ENCODE measurements around the gene ZNF117.
"Not testable (repeated sequence)": the region's sequence is repeated elsewhere in the genome, so short reads cannot be mapped to it uniquely, and the experiment has no call there.

Gene ZNF117

DNA sequence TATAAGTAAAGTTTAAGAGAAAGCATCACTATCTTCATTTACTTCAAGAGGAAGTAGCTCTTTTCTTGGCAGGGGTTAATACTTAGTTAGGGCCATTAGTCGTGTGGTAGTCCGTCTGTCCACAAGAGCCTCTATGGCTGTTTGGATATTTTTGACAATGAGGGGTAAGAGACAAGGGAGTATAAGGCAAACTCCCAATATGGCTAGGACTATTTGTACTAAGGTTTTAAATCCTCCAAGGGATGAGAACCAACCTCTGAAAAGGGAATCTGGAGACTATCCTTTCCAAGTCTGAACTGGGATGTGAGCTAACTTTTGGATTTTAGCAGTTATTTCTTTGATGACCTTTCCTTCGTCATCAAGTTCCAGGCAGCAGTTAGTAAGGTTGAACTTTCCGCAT, at the start of gene ZNF117:
Gene ZNF117, minus strand, starts transcription at position 101 of the 400 bp plus-strand sequence.
- no peak for DNase-seq (ENCODE audit: low spot score)

DNA sequence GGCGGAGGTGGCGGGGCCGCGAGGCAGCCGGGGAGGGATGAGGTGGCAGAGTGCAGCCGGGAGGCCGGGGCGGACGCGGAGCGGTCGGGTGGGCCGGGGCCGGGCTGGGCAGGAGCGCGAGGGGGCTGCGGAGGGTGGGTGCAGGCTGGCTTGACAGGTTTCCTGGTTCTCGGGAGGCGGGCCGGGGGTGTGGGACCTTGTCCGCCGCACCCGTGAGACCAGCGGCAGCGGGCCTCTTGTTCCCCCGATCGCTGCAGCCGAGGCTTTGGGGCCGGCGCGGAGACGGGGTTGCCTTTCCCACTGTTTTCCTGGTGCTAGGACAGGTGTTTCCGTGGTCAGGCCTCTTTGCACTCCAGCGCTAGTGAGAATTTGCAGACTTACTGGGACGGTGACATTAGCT, 47.9 kb upstream of the ZNF117 start:
- not testable (repeated sequence) for DNase-seq (ENCODE audit: low spot score)

DNA sequence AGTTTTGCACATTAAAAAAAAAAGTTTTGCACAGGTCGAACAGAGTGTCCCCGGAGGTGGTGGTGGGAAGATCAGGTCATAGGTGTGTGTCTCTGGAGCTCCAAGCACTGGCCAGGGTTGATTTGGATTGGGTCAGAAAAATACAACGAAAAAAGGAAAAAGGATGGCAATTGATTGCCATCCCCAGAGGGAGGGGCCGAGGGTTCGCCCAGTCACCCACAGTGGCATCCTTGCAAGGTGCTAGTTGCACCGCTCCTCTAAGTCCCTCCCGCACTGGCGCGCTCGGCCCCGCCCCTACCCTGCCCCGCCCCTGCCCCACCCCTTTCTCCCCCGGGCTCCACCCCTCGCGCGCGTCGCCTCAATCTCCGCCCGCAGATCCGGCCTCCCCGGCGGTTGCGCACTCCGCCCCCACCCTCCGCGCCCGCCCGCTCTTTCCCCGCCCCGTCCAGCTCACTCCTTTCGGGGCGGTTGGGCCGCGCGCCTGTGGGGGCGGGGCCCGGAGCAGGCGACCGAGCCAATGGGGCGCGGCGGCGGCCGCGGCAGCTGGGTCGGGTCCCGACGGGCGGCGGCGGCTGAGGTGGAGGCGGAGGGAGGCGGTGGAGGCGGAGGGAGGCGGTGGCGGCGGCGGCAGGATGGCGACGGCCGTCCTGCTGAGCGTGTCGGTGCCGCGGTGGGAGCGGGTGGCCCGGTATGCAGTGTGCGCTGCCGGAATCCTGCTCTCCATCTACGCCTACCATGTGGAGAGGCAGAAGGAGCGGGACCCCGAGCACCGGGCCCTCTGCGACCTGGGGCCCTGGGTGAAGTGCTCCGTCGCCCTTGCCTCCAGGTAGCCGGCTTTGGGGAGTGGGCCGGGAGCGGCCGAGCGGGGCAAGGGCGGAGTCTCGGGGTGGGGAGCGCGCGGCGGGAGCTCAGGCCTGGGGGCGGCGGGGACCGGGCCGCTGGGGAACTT, 47.2 kb upstream of the ZNF117 start:
- DNase-seq (ENCODE audit: low spot score), result peak; percentile 97

DNA sequence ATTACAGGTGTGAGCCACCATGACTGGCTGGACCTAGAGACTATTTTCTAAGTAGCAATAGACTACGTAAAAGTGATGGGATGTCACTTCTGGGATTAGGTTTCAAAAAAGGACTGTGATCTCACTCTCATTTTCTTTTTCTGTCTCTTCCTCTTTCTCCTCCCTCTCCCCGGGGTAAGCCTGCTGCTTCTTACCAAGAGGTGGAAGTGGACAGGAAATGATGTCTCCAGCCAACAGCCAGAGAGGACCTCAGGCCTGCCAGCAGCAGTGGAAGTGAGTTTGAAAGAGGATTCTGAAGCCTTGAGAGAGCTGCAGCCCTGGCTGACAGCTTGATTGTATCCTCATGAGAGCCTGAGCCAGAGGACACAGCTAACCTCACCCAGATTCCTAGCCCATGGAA, 45.7 kb upstream of the ZNF117 start:
- not testable (repeated sequence) for DNase-seq (ENCODE audit: low spot score)

DNA sequence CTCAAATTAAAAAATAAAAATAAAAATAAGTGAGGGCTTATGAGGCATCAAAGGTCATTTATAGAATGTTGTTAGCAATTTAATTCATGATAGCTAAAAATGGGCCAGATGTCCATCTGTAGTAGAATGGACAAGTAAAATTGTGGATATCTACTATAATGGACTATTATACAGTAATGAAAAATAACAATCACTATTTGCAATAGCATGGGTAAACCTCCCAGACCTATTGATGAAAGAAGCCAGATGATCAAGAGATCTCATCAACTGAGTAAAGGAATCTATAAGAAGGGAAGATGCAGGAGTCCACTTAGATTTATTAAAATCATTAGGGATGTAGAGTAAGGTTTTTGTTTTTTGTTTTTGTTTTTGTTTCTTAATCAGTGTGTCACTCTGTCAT, 44.6 kb upstream of the ZNF117 start:
- DNase-seq (ENCODE audit: low spot score), result not testable (repeated sequence)

DNA sequence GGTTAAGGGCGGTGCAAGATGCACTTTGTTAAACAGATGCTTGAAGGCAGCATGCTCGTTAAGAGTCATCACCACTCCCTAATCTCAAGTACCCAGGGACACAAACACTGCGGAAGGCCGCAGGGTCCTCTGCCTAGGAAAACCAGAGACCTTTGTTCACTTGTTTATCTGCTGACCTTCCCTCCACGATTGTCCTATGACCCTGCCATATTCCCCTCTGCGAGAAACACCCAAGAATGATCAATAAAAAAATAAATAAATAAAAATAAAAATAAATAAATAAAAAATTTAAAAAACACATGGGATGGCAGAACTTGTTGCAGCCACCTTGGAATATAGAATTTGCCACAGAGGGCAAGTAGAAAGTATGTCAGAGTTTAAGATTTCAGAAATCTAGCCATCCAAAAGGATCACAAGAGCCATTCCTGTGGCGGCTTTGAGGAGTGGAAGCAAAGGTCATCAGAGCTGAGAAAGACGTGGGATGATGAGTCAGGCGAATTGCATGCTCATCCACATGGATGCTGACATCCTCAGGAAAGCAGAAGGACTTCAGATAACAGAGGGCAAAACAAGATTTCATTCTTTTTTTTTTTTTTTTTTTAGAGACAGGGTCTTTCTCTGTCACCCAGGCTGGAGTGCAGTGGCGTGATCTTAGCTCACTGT, 43.4 kb upstream of the ZNF117 start:
- not testable (repeated sequence) for DNase-seq (ENCODE audit: low spot score)

DNA sequence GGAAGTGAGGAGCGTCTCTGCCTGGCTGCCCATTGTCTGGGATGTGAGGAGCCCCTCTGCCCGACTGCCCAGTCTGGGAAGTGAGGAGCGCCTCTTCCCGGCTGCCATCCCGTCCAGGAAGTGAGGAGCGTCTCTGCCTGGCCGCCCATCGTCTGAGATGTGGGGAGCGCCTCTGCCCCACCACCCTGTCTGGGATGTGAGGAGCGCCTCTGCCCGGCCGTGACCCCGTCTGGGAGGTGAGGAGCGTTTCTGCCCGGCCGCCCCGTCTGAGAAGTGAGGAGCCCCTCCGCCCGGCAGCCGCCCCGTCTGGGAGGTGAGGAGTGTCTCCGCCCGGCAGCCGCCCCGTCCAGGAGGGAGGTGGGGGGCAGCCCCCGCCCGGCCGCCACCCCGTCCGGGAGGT, 42.6 kb upstream of the ZNF117 start:
- not testable (repeated sequence) for DNase-seq (ENCODE audit: low spot score)

DNA sequence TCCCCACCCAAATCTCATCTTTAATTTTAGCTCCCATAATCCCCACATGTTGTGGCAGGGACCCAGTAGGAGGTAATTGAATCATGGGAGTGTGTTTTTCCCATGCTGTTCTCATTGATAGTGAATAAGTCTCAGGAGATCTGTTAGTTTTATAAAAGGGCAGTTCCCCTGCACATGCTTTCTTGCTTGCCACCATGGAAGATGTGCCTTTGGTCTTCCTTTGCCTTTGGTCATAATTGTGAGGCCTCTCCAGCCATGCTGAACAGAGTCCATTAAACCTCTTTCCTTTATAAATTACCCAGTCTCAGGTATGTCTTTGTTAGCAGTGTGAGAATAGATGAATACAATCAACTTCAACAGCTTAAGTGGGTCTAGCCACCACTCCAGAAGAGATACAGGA, 34.2 kb upstream of the ZNF117 start:
- not testable (repeated sequence) for DNase-seq (ENCODE audit: low spot score)

DNA sequence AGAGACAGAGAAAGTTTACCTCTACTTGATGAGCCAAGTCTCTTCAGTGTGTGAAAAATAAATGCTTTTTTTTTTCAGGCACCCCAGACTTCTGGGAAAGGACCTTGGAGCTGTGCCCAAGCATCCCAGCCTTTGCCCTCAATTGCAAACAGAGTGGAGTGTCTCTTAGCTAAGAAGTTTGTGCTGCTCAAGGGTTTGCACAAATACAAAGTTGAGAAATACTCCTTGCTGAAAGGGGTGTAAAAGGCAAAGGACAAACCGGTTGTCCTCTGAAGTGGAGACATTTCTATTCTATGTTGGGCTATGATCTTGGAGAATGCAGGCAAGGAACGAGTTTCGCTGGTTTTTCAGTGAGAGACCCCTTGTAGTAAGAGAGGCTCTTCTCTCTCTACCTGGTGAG, 30.1 kb upstream of the ZNF117 start:
- not testable (repeated sequence) for DNase-seq (ENCODE audit: low spot score)

DNA sequence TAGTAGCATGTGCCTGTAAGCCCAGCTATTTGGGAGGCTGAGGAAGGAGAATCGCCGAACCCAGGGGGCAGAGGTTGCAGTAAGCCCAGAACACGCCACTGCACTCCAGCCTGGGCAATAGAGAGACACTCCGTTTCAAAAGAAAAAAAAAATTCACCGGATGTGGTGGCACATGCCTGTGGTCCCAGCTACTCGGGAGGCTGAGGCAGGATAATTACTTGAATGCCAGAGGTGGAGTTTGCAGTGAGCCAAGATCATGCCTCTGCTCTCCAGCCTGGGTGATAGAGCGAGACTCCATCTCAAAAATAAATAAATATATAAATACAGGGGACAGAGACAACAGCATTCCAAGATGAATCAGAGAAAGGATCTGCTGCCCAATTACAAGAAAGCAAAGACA, 19.0 kb upstream of the ZNF117 start:
- not testable (repeated sequence) for DNase-seq (ENCODE audit: low spot score)

DNA sequence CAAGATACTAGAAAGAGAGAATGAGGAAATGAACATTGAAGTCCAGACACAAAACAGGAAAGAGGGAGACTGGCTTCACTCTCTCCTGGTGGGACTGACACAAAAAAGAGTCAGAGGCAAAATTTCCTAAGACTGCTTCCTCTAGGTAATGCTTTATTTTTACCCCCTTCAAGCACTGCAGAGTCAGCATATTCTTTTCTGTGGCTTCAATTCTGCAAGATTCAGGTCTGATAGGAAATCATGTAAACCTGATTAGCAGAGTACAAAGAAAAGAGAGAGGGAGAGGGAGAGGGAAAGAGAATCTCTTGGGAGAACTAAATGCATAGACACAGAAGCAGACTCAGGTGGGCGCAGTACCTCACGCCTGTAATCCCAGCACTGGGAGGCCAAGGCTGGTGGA, 18.6 kb upstream of the ZNF117 start:
- not testable (repeated sequence) for DNase-seq (ENCODE audit: low spot score)

DNA sequence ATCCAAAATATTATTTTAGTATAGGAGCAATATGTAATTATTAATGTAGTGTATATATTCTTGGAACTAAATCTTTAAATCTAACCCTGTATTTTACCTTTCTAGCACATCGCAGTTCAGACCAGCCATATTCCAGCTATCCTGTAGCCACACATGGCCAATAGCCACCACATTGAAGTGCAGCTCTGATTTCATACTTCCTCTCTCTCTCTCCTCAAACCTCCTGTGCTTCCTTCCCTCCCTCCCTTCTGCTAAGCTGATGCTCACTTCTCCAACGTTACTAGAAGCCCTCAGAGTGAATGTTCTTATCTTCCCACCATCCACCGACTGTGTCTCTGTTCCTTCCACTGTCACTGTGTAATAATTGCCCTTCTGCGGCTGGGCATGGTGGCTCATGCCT, 16.2 kb upstream of the ZNF117 start:
- DNase-seq (ENCODE audit: low spot score), result peak; percentile 3

DNA sequence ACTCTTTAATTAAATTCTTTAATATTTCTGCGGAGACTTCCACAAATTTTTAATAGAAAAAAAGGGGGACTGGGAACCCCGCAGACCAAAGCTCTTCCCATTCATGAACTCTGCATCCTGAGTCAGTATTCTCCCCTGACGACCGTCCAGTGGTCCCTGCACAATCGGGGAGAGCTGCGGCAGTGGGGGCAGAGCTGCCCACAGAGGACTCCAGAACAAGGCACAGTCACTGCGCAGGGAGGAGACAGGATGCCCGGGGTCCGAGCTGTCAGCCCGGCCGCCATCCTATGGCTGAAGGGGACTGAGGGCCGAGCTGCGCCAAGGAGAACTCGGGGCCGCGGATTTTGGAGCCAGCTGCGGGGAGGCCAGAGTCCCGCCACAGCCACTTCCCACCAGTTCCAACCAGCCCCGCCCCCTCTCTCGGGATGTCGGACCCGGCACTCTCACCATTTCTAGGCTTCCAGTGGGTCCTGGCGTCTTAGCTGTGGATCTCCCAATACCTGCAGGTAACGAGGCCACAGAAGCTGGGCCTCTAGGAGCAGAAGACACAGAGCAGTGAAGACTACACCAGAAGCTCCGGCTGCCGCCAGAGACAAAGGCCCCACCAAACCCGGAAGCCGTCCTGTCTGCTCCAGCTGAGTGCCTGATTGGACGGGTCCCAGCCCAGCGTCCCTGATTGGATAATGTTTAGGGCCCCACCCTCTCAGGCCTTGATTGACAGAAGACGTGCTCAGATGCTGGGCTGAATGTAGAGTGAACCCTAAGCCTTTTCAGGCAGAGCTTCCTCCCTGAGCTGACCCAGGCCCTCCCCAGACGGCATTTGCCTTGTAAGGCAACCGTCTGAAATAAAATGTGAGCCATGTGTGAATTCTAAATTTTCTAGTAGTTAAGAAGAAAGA, 15.5 kb upstream of the ZNF117 start, which contains the start of gene ERV3-1:
Gene ERV3-1, minus strand, starts transcription at position 594 of the 899 bp plus-strand sequence. CDS start 13,661 bp downstream, outside the sequence.
- peak; percentile 95 for DNase-seq (ENCODE audit: low spot score)

DNA sequence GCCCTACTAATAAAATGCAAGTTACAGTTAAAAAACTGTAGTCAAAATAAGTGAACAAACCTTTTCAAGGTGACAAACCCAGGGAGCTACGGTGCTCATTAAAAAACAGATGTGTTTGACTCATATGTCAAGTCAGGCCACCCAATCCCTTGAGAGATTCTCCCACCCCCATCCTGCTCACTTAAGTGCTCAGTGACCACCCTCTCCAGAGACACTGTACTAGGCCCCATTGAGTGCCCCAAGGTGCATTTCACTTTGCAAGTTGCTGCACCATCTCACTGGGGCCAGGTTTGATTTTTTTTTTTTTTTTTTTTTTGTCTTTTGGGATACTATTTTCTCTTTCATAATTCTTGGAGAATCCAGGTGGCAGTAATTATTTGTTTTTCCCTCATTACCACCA, 13.7 kb upstream of the ZNF117 start:
- DNase-seq (ENCODE audit: low spot score), result no peak

DNA sequence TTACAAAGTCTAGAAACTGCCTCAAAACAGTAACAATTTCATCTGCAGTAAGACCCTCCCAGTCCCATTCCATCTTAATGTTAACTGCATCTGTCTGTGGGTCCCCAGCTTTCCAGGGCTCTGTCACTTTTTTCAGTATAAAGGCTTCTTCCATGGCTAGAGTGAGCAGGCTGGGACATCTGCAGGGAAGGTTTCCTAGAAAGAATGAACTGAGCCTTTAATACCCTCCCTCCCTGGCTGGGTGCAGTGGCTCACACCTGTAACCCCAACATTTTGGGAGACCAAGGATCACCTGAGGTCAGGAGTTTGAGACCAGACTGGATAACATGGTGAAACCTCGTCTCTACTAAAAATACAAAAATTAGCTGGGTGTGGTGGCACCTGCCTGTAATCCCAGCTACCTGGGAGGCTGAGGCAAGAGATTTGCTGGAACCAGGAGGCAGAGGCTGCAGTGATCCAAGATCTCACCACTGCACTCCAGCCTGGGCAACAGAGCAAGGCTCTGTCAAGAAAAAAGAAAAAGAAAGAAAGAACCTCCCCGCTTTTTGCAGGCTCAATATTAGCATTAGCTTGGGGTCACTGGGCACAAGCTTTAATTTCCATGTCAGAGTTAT, 12.2 kb upstream of the ZNF117 start:
- DNase-seq (ENCODE audit: low spot score), result no peak

DNA sequence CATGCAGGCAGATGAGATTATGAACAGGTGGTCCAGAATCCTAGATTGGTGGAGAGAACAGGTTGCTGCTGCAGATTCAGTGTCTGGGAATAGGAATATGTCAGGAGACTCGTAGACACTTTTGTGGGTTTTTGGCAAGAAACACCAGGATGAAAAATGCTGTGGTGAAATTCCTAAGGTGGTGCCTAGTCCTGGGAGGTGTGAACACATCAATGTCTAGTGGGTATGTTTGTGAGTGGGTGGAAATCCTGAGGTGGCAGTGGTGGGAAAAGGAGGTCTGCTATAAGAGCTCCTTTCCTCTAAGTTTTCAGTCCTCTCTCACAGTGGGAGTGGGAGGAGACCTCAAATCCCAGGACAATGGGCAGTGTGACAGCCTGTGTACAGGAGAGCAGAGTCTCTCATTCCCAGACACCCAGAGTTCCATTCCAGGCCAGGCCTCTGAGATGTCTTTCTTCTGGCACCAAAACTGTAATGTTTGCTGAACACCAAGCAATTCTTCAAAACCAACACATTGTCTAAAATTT, 10.5 kb upstream of the ZNF117 start:
- DNase-seq (ENCODE audit: low spot score), result no peak

DNA sequence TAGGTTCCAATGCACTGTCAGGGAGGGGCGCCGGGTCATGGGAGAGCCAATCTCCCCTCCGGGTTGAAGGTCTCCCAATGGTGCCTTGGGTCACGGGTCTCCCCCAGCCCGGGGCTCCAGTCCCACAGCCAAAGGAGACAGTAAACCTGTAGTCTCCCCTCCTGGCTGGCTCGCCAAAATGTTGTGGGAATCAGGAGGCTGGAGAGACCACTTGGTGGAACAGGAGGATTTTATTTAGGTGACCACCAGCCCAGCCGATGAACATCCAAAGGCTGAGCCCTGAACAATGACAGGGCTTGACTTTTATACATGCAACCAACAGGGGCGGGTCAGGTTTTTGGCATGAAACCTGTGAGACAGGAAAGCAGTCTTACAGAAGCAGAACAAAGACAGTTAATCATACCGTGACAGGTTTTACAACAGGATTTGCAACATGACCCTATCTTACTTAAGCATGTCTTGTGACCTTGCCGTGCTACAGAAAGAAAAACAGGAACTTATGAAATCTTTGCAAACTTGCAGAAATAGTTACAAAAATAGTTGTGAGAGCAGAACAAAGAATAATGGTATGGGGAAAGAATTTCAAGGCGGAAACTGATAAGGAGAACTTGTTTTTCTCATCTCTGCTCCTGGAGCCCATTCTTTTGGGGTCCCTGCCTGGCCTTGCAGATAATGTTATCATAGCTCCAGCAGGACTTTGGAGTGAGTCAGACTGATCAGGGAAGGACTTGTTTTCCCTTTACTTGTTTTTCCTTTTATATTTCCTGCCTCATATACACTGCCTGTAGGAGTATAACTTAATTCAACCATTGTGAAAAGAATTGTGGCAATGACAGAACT, 8.5 kb upstream of the ZNF117 start:
- DNase-seq (ENCODE audit: low spot score), result no peak

DNA sequence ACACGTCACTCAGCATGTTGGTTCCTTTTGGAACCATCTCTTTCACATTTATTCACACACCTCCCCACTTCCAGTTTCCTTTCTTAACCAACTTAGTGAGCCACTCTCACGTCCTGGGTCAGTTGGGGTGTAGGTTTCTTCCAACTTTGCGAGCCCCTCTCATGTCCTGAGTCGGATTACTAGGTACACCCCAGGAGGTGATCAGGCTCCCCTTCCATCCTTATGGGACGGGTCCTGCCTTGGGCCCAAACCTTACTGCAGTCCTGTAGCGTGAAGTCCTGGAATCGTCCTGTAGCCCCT, 8.0 kb upstream of the ZNF117 start:
- no peak for DNase-seq (ENCODE audit: low spot score)

DNA sequence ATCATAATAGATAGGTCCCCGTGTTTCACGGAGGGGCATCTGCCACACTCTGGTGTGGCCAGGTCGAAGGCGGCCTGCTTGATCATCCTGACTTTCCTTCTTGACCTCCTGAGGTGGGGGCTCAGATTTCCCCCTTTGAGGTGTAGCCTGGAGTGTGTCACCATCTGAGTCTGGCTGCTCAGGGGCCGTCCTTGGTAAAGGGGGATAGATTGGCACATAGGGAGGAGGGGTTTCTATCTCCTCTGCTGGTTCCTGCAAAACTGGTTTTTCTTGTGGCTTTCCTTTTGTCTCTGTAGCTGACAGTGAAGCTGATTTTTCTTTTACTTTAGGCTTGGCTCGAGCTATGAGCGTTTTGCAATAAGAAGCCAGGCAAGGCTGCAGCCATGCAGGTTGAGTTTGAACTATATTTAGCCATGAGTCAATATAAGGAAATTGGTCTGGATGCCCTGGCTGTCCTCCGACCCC, 7.1 kb upstream of the ZNF117 start:
- no peak for DNase-seq (ENCODE audit: low spot score)

DNA sequence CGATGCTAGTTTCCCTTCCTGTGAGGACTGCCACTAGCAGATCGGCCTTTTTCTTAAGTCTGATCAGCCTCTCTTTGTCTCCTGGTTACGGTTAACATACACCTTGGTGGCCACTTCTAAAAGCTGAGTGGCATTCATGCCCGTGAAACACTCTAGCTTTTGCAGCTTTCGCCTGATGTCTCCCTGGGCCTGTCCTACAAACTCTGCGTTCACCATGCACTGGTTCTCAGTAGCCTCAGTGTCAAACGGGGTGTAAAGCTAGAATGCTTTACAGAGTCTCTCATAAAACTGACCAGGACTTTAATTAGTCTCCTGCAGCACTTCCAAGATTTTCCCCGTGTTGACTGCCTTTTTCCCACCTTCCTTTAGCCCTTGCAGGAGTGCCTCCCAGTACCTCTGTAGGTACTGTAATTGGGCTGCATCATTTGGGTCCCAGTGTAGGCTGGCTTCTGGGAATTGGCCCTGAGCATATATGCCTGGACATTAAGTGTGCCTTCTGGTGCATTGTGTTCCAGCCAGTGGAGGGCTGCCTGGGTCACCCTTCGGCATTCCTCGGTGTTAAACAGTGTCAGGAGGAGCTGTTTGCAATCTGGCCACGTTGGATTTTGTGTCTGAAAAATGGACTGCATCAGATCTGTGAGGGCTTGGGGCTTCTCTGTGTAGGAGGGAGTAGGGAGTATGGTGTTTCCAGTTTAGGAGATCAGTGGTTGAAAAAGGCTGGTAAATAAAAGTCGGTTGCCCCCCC, 6.5 kb upstream of the ZNF117 start:
- no peak for DNase-seq (ENCODE audit: low spot score)

All from CD4-positive, alpha-beta T cell treated with Interleukin-6 at 100 ng/mL for 8 hours (primary cell).